Dedifferentiated amniotic fluid mesenchymal stem cell (primary cell): ENCODE measurements around the gene NPRL2.
"Not testable (repeated sequence)": the region's sequence is repeated elsewhere in the genome, so short reads cannot be mapped to it uniquely, and the experiment has no call there.

Experiments
- DNase-seq: peaks from one replicate; pipeline ENCODE4 v3.0.0-alpha.2; 2016; ENCODE audit errors: extremely low spot score

NPRL2 gene

GRCh38 chr3:50327129-50327528, 23.4 kb downstream of the NPRL2 start:
- DNase-seq: no peak

- no peak for DNase-seq
These were observed 24.4 kb downstream of the NPRL2 start for GRCh38 chr3:50326182-50326541.

GRCh38 chr3:50325497-50326181, 24.9 kb downstream of the NPRL2 start:
- no peak for DNase-seq

GRCh38 chr3:50325113-50325480, 25.5 kb downstream of the NPRL2 start:
- no peak for DNase-seq

GRCh38 chr3:50324351-50325112, 26.0 kb downstream of the NPRL2 start:
- peak; percentile 25 for DNase-seq

- DNase-seq: no peak
These were observed 26.9 kb downstream of the NPRL2 start for GRCh38 chr3:50323614-50324199.

- no peak for DNase-seq
These were observed 27.4 kb downstream of the NPRL2 start for GRCh38 chr3:50323092-50323600.

- DNase-seq: no peak
These were observed 28.0 kb downstream of the NPRL2 start, which contains the start of gene HYAL2 for GRCh38 chr3:50322386-50323091. TSS of gene HYAL2 (minus strand) at chr3:50322745. CDS start at chr3:50320489, 2,256 bp downstream.

- DNase-seq: no peak
These were observed 28.5 kb downstream of the NPRL2 start for GRCh38 chr3:50322115-50322385.

GRCh38 chr3:50321336-50322114, 29.1 kb downstream of the NPRL2 start:
- peak; percentile 81 for DNase-seq

GRCh38 chr3:50320853-50321335, 29.7 kb downstream of the NPRL2 start:
- peak; percentile 52 for DNase-seq

GRCh38 chr3:50319894-50320625, 30.5 kb downstream of the NPRL2 start:
- no peak for DNase-seq

GRCh38 chr3:50319181-50319893, 31.2 kb downstream of the NPRL2 start:
- no peak for DNase-seq

- no peak for DNase-seq
These were observed 32.0 kb downstream of the NPRL2 start for GRCh38 chr3:50318615-50319014.

GRCh38 chr3:50318163-50318562, 32.4 kb downstream of the NPRL2 start:
- DNase-seq: no peak

GRCh38 chr3:50317300-50317699, 33.3 kb downstream of the NPRL2 start:
- DNase-seq: no peak

- no peak for DNase-seq
These were observed 33.8 kb downstream of the NPRL2 start for GRCh38 chr3:50316657-50317242.

- no peak for DNase-seq
These were observed 35.8 kb downstream of the NPRL2 start for GRCh38 chr3:50314816-50315215.

- DNase-seq: no peak
These were observed 36.2 kb downstream of the NPRL2 start for GRCh38 chr3:50314342-50314741.

GRCh38 chr3:50312041-50312440, 38.5 kb downstream of the NPRL2 start:
- DNase-seq: not testable (repeated sequence)
